CD14-positive monocyte (primary cell): ENCODE data around the gene DOCK10. TPM values are rescaled to one million over a fixed set of nuclear protein-coding genes. Genes with fewer than 3 reads are reported as not detected.

ENCODE experiments used
- DNase-seq, 3 donors: peaks; one replicate each; pipeline ENCODE4 v3.0.0-alpha.2; 2011 to 2022
- H2AFZ ChIP-seq: 2 replicates; pipeline ENCODE4 v1.6.0; 2012; ENCODE audit warnings: mild to moderate bottlenecking, low read depth, low read length, inconsistent platforms; ENCODE audit not compliant: insufficient read depth, poor library complexity, severe bottlenecking
- H3K27ac ChIP-seq, 2 donors: 1 replicate in 1 of 2; 2 replicates in 1 of 2; pipeline ENCODE4 v1.5.1; 2012 to 2013; ENCODE audit warnings: low read length in 2 of 2, control low read depth in 1 of 2, inconsistent platforms in 1 of 2, low read depth in 1 of 2, mild to moderate bottlenecking in 1 of 2
- H3K27me3 ChIP-seq, 2 donors: one replicate each; pipeline versions ENCODE4 v1.6.0 to v1.6.1; 2011 to 2013; ENCODE audit warnings: low read length in 2 of 2; ENCODE audit not compliant: control insufficient read depth in 2 of 2, insufficient read depth in 2 of 2
- H3K36me3 ChIP-seq, 2 donors: replicated peaks in 1 of 2; 1 replicate in 1 of 2; 2 replicates in 1 of 2; pipeline versions ENCODE4 v1.5.1 to v1.6.1; 2012 to 2013; ENCODE audit warnings: low read length in 2 of 2, control low read depth in 1 of 2, inconsistent platforms in 1 of 2, mild to moderate bottlenecking in 1 of 2; ENCODE audit not compliant: insufficient read depth in 2 of 2, control insufficient read depth in 1 of 2
- H3K4me1 ChIP-seq, 2 donors: 1 replicate in 1 of 2; 2 replicates in 1 of 2; pipeline versions ENCODE4 v1.5.1 to v1.6.1; 2012 to 2013; ENCODE audit warnings: low read length in 2 of 2, control low read depth in 1 of 2, inconsistent platforms in 1 of 2, mild to moderate bottlenecking in 1 of 2, moderate library complexity in 1 of 2; ENCODE audit not compliant: insufficient read depth in 2 of 2, control insufficient read depth in 1 of 2
- H3K4me2 ChIP-seq: replicated peaks from 2 replicates; pipeline ENCODE3; 2012; ENCODE audit warnings: low read length, moderate library complexity, mild to moderate bottlenecking; ENCODE audit not compliant: poor library complexity, severe bottlenecking; ENCODE audit errors: extremely low read depth
- H3K4me3 ChIP-seq, 3 experiments: fragments of 200-600 bp in 1 of 3; sonication (generic) in 1 of 3; replicated peaks in 1 of 3; 1 replicate in 2 of 3; 2 replicates in 1 of 3; pipeline ENCODE4 v1.5.1; 2011 to 2013; ENCODE audit warnings: low read length in 3 of 3, mild to moderate bottlenecking in 3 of 3, control low read depth in 2 of 3, low read depth in 2 of 3, inconsistent platforms in 1 of 3, moderate library complexity in 1 of 3
- H3K79me2 ChIP-seq: 2 replicates; pipeline ENCODE4 v1.6.0; 2012; ENCODE audit warnings: mild to moderate bottlenecking, control low read depth, inconsistent platforms, low read length, moderate library complexity; ENCODE audit not compliant: insufficient read depth
- H3K9ac ChIP-seq: 2 replicates; pipeline ENCODE4 v1.6.0; 2017; ENCODE audit warnings: low read length, mild to moderate bottlenecking; ENCODE audit not compliant: insufficient read depth, poor library complexity, severe bottlenecking
- H3K9me3 ChIP-seq, 2 donors: replicated peaks in 1 of 2; 1 replicate in 1 of 2; 2 replicates in 1 of 2; pipeline versions ENCODE4 v1.5.1 to v1.6.1; 2012 to 2013; ENCODE audit warnings: low read length in 2 of 2, control low read depth in 1 of 2; ENCODE audit not compliant: control insufficient read depth in 1 of 2, insufficient read depth in 1 of 2
- H4K20me1 ChIP-seq: 2 replicates; pipeline ENCODE4 v1.6.0; 2012; ENCODE audit warnings: mild to moderate bottlenecking, low read length, control low read depth, moderate library complexity; ENCODE audit not compliant: insufficient read depth
- H3K27ac Mint-ChIP-seq, 7 donors: one replicate each; pipeline ENCODE4 v1.8.0; 2020; ENCODE audit warnings: mild to moderate bottlenecking in 7 of 7, mixed read lengths in 7 of 7, moderate library complexity in 6 of 7, inconsistent platforms in 2 of 7
- H3K27me3 Mint-ChIP-seq, 3 donors: one replicate each; pipeline ENCODE4 v1.8.0; 2021 to 2022; ENCODE audit warnings: low read depth in 3 of 3, mild to moderate bottlenecking in 3 of 3, mixed read lengths in 3 of 3, moderate library complexity in 3 of 3, inconsistent platforms in 1 of 3
- H3K36me3 Mint-ChIP-seq, 2 donors: one replicate each; pipeline ENCODE4 v1.8.0; 2020; ENCODE audit warnings: mixed read lengths in 2 of 2, inconsistent platforms in 1 of 2, mild to moderate bottlenecking in 1 of 2
- H3K4me1 Mint-ChIP-seq: one replicate; pipeline ENCODE4 v1.8.0; 2020; ENCODE audit warnings: mild to moderate bottlenecking, mixed read lengths
- H3K4me3 Mint-ChIP-seq, 2 donors: one replicate each; pipeline ENCODE4 v1.8.0; 2020; ENCODE audit warnings: mild to moderate bottlenecking in 2 of 2, mixed read lengths in 2 of 2, moderate library complexity in 1 of 2
- H3K9me3 Mint-ChIP-seq, 7 donors: one replicate each; pipeline ENCODE4 v1.8.0; 2020 to 2022; ENCODE audit warnings: mixed read lengths in 7 of 7, mild to moderate bottlenecking in 6 of 7, moderate library complexity in 6 of 7, inconsistent platforms in 2 of 7
- CTCF ChIP-seq: fragments of 200-600 bp; IDR thresholded peaks from one replicate; pipeline ENCODE4 v1.8.0; 2022; ENCODE audit warnings: antibody characterized with exemption, mild to moderate bottlenecking
- WGBS: methylation state at CpG from one replicate; pipeline ENCODE4 v1.1.5; 2013; ENCODE audit warnings: missing lambda C conversion rate; ENCODE audit not compliant: insufficient coverage; 5-methylcytosine and 5-hydroxymethylcytosine counted together
- intact Hi-C, 2 donors: fragments of 100-400 bp; cut with micrococcal nuclease; formaldehyde crosslinking; loops; one replicate each; pipeline versions ENCODE4 v1.15.0 to v1.15.1; 2023
- polyA plus RNA-seq, 3 donors: library from polyadenylated mRNA; depleted of rRNA in 1 of 3; unstranded in 2 of 3; stranded (reverse) in 1 of 3; fragments of 300-500 nt in 2 of 3; fragments of >200 nt in 1 of 3; fragmentation: Illumina TruSeq in 2 of 3; gene quantifications; 1 replicate in 2 of 3; 2 replicates in 1 of 3; pipeline ENCODE4 v1.2.3, GENCODE V29; 2012 to 2021

The DOCK10 gene
- polyA plus RNA-seq, 3 donors: 9.5 to 30.9 (median 16.5) TPM

DNA sequence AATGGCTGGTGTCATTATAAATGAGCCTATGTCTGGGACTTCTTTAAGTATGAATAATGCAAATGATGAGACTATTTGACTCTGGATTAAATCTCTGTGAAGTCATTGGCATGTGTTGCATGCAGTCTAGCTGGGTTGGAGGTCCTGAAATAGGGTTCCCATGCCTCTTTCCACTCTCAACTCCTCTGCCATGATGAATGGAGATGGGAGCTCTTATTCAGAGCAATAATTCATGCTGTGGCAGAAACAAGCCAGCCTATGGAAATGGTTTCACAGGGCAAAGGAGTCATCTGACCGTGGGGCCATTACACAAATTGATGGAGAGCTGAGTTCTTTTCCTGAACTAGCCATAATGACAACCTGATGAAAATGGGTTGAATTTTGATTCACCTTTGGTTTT is 310.6 kb downstream of the DOCK10 start:
- no peaks in the 10 kb centered on the region for H3K27me3 Mint-ChIP-seq
- H2AFZ ChIP-seq: no peak overlapping the region
- H3K36me3 ChIP-seq: no peaks in the 10 kb centered on the region
- no peaks in the 10 kb centered on the region for H3K79me2 ChIP-seq
- TF ChIP-seq CTCF: no peak
- peaks cover 28 to 54% (median 34%) of the 10 kb centered on the region in 7 donors for H3K9me3 Mint-ChIP-seq
- DNase-seq: no peak
- intact Hi-C loops: no loop called here
- H3K9me3 ChIP-seq: peaks cover 18 to 24% of the 10 kb centered on the region in 2 donors
- no peak overlapping the region for H3K4me3 ChIP-seq
- WGBS: 88% methylated on average over 1 of the region's 1 CpG
- H3K36me3 Mint-ChIP-seq: no peaks in the 10 kb centered on the region
- no peak overlapping the region for H3K27ac Mint-ChIP-seq
- no peak overlapping the region for H3K4me2 ChIP-seq
- H3K27me3 ChIP-seq: no peaks in the 10 kb centered on the region
- H3K4me1 ChIP-seq: no peaks in the 10 kb centered on the region
- no peak overlapping the region for H3K27ac ChIP-seq
- no peak overlapping the region for H3K4me3 Mint-ChIP-seq
- no peaks in the 10 kb centered on the region for H3K4me1 Mint-ChIP-seq
- H3K9ac ChIP-seq: no peak overlapping the region
- H4K20me1 ChIP-seq: no peaks in the 10 kb centered on the region

GRCh38 chr2:224729435-224729834 is 312.8 kb downstream of the DOCK10 start:
- Histone ChIP-seq H4K20me1 (no peaks in the 10 kb centered on the region), H3K27ac (no peak overlapping the region), H3K27me3 (no peaks in the 10 kb centered on the region), H3K9ac (no peak overlapping the region), H2AFZ (no peak overlapping the region), H3K4me3 (no peak overlapping the region), H3K4me2 (no peak overlapping the region), H3K9me3 (peaks cover 7 to 11% of the 10 kb centered on the region in 2 donors), H3K36me3 (no peaks in the 10 kb centered on the region), H3K79me2 (no peaks in the 10 kb centered on the region), H3K4me1 (no peaks in the 10 kb centered on the region)
- no CpG with 5 or more reads among the region's 1 CpG for WGBS
- Mint-ChIP-seq H3K27me3 (peaks cover 0 to 3% (median 0%) of the 10 kb centered on the region in 3 donors), H3K4me3 (no peak overlapping the region), H3K36me3 (no peaks in the 10 kb centered on the region), H3K4me1 (no peaks in the 10 kb centered on the region), H3K27ac (no peak overlapping the region), H3K9me3 (peaks cover 14 to 35% (median 19%) of the 10 kb centered on the region in 7 donors)
- intact Hi-C loops: no loop called here
- TF ChIP-seq CTCF: no peak
- DNase-seq: no peak
